ENCODE data around the gene CACNA2D2. TPM values are rescaled to one million over a fixed set of nuclear protein-coding genes. Genes with fewer than 3 reads are reported as not detected.

CACNA2D2 gene
- total and polyA plus RNA-seq, 3 donors from 2014 or later, result 15.9 to 19.3 (median 16.1) TPM

- Histone ChIP-seq H3K36me3 (ENCODE audit: low read depth, missing control alignments) (no peaks in the 10 kb centered on the region), H3K9me3 (no peaks in the 10 kb centered on the region), H3K27me3 (no peaks in the 10 kb centered on the region), H3K4me1 (peaks cover 46% of the 10 kb centered on the region), H3K27ac (peak overlapping the region in 1 of 2 donors; percentile 96), H3K4me3 (no peak overlapping the region)
- no peak for DNase-seq
- TF ChIP-seq POLR2A (IDR thresholded peaks at IDR 0.05) (no peak), CTCF (IDR thresholded peaks at IDR 0.05) (no peak)
- 87 to 90% methylated on average over 2 of the region's 2 CpGs for WGBS, 2 donors
- intact Hi-C loops (cut with DNase I; ENCODE audit: low total_unique reads), result loop anchor here (10.0 kb wide), 1 partner anchor 70 kb away; no protein-coding TSS in a partner anchor
These were observed 178.3 kb downstream of the CACNA2D2 start for GRCh38 chr3:50325113-50325480.

GRCh38 chr3:50324351-50325112, 178.9 kb downstream of the CACNA2D2 start:
- DNase-seq, result peak; percentile 78
- 32 to 52% methylated on average over 2 to 4 of the region's 4 CpGs for WGBS, 2 donors
- Histone ChIP-seq H3K9me3 (no peaks in the 10 kb centered on the region), H3K4me1 (peaks cover 52% of the 10 kb centered on the region), H3K27ac (peak overlapping the region in 1 of 2 donors; percentile 96), H3K4me3 (no peak overlapping the region), H3K36me3 (ENCODE audit: low read depth, missing control alignments) (no peaks in the 10 kb centered on the region), H3K27me3 (no peaks in the 10 kb centered on the region)
- TF ChIP-seq POLR2A (IDR thresholded peaks at IDR 0.05) (no peak), CTCF (IDR thresholded peaks at IDR 0.05) (peak; percentile 69 to 83 (median 77))
- intact Hi-C loops (cut with DNase I; ENCODE audit: low total_unique reads), result loop anchor here (10.0 kb wide), 1 partner anchor 70 kb away; no protein-coding TSS in a partner anchor

DNA sequence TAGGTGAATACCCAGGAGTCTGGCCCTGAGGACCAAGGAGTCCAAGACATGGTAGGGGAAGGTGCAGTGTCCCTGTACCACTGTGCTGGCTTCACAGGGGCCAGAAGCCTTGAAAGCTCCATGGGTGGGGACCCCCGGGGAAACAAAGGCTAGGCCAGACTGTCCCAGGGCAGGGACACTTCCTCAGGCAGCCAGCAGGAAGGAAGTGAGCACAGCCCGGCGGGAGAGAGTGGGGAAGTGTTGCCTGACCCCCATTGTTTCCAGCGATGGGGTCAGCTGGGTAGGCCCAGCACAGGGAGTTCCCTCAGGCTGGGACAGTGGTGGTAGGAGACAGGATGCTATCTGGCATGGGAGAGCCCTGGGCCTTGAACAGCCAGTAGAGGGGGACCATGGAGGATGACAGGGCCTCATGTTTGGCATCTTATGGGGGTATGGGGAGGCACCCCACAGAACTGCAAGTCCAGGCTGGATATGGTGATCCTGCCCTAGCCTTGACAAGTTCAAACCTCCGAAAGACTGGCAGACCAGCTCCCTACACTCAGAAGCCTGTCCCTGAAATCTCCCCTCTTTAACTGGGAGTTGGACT, 179.7 kb downstream of the CACNA2D2 start:
- intact Hi-C loops (cut with DNase I; ENCODE audit: low total_unique reads), result loop anchor here (10.0 kb wide), 1 partner anchor 69 kb away; no protein-coding TSS in a partner anchor
- Histone ChIP-seq H3K4me3 (no peak overlapping the region), H3K36me3 (ENCODE audit: low read depth, missing control alignments) (no peaks in the 10 kb centered on the region), H3K27ac (peak overlapping the region in 1 of 2 donors; percentile 96), H3K4me1 (peaks cover 52% of the 10 kb centered on the region), H3K27me3 (no peaks in the 10 kb centered on the region), H3K9me3 (no peaks in the 10 kb centered on the region)
- WGBS, 2 donors, result 56% methylated on average over 4 to 5 of the region's 5 CpGs
- no peak for TF ChIP-seq POLR2A (IDR thresholded peaks at IDR 0.05)
- no peak for TF ChIP-seq CTCF (IDR thresholded peaks at IDR 0.05)
- DNase-seq, result no peak

DNA sequence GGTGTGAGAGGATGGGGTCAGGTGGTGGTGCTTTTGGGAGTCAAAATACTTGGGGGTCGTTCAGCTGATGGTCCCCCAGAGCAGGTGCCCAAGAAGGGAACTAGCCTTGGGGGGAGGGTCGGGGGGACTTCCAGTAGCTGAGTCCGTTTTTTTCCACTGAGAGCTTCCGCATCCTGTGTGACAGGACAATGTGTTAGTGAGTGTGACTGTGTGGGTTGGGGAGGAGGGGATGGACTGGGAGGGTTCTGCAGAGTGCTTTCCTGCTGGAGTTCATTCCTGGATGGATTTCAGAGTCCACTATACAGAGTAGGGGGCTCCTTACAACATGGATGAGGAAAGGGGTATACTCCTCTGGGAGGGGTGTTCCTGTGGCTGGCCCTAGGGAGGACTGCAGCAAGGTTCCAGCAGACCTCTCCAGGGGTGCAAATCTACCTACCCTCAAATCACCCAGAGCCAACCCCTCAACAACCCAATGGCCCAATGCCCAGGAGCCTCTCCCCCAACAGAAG, 180.3 kb downstream of the CACNA2D2 start:
- TF ChIP-seq POLR2A (IDR thresholded peaks at IDR 0.05) (no peak), CTCF (IDR thresholded peaks at IDR 0.05) (no peak)
- 25 to 31% methylated on average over 4 of the region's 4 CpGs for WGBS, 2 donors
- Histone ChIP-seq H3K4me1 (peaks cover 48% of the 10 kb centered on the region), H3K27me3 (no peaks in the 10 kb centered on the region), H3K36me3 (ENCODE audit: low read depth, missing control alignments) (no peaks in the 10 kb centered on the region), H3K9me3 (no peaks in the 10 kb centered on the region), H3K27ac (peak overlapping the region; percentile 93 to 96), H3K4me3 (no peak overlapping the region)
- no peak for DNase-seq
- intact Hi-C loops (cut with DNase I; ENCODE audit: low total_unique reads), result loop anchor here (10.0 kb wide), 1 partner anchor 68 kb away; no protein-coding TSS in a partner anchor
